HG02870 (cell line): ENCODE results near the gene FMN1.
"Not testable (repeated sequence)": the region's sequence is repeated elsewhere in the genome, so short reads cannot be mapped to it uniquely, and the experiment has no call there.

Source experiments
- ATAC-seq: cut with Tn5 transposase; IDR thresholded peaks from one replicate; pipeline ENCODE4 v1.9.1; 2021; ENCODE audit warnings: mild to moderate bottlenecking, moderate library complexity; ENCODE audit not compliant: unreplicated experiment

Gene FMN1

GRCh38 chr15:32983679-32984078 is 210.8 kb downstream of the FMN1 start:
- no peak for ATAC-seq

DNA sequence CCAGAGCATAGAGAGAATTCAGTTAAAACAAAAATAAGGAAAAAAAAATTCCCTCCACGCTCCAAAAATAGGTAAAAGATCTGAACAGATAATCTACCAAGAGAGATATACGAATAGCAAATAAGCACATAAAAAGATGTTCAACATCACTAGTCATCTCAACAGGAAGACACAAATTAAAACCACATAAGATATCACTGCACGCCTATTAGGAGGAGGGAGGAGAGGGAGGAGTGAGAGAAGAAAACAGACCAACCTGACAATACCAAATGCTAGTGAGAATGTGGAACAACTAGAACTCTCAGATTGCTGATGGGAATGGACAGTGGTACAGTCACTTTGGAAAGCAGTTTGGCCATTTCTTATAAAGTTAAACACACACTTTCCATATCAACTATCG is 212.5 kb downstream of the FMN1 start:
- ATAC-seq, result no peak

- no peak for ATAC-seq
These were observed 213.0 kb downstream of the FMN1 start for GRCh38 chr15:32981536-32981935.

- ATAC-seq, result no peak
These were observed 214.8 kb downstream of the FMN1 start for GRCh38 chr15:32979710-32980109.

DNA sequence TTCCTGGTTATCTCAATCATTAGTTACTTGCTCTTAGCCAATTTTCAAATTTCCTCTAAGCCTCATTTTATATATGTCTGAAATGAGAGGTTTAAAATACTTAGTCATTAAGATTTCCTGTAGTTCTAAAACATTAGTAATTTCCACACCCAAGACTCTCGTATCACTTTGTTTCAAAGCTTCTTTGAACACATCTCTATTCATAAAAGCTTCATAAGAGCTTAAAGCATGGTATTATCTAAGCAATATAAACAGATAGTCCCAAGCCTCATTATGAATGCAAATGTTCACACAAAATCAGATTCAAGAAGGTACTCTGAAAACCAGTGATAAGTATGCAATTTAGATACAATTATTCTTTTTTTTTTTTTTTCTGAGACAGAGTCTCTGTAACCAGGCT is 217.0 kb downstream of the FMN1 start:
- ATAC-seq, result no peak

DNA sequence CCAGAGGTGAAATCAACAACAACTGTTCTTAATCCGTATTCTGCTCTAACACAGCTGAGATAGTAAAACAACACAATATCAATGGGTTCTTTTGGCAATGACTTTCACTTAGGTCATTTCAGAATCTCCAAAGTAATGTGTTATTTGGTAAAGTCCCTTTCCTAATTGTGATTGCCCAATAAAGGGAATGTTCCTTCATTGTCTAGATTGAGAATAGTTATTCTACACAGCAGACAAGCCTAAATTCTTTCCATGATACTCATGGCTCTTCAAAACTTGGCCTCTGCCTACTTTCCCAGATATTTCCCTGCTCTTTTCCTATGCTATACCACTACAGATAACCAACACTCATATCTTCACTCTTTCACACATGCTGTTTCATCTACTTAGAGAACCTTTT is 219.8 kb downstream of the FMN1 start:
- no peak for ATAC-seq

GRCh38 chr15:32972686-32973085 is 221.8 kb downstream of the FMN1 start:
- ATAC-seq, result no peak

DNA sequence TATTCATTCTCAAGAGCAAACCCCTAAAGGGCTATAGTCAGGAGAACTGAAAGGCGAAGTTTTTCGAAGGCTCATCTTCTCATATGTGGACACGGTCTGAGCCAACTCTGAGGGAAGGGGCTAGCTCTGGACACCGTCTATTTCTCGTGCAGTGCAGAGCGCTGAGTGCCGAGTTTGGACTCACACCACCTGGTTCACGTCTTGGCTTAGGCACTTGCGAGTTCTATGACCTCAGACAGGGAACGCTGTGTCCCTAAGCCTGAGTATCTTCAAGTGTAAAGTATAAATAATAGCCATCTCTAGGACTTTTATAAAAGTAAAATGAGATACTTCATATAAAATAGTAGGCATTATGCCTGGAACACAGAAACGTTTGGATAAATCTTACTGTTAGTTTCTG is 223.7 kb downstream of the FMN1 start:
- no peak for ATAC-seq

DNA sequence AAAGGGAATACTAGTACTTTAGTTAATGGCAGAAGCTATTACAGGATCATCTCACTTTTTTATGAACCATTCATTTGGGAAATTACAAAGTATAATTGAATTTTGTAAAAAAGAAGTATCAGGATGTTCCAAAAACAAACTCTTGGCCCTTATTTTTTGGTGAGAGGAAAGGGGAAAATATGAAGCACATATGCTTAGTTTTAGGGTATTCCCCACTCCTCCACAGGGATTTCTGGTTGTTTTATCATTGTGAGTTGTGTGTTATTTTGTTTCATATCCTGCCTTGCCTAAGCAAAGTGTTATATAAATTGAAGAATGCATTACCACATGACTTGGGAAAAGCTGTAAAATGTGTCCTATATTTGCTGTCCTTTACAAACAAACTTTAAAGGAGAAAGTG is 227.0 kb downstream of the FMN1 start:
- ATAC-seq, result no peak

- no peak for ATAC-seq
These were observed 228.0 kb downstream of the FMN1 start for GRCh38 chr15:32966512-32966911.

DNA sequence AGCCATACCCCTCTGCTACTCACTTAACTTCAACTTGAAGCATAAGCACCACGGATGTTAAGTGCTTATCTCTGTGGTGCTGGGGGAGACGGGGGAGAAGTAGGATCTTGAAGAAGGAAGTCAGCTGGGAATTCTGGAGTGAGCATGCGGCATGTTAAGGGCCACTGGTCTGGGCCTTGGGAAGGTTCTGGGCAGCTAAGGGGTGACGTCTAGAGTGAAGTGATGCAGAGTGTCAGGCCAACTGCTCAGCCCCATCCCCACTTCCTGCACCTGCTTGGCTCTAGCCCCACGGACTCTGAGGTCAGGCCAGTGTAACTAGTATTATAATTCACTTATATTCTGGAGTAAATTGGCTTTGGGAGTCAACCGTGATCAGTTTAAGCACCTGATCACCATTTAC is 228.6 kb downstream of the FMN1 start:
- no peak for ATAC-seq

DNA sequence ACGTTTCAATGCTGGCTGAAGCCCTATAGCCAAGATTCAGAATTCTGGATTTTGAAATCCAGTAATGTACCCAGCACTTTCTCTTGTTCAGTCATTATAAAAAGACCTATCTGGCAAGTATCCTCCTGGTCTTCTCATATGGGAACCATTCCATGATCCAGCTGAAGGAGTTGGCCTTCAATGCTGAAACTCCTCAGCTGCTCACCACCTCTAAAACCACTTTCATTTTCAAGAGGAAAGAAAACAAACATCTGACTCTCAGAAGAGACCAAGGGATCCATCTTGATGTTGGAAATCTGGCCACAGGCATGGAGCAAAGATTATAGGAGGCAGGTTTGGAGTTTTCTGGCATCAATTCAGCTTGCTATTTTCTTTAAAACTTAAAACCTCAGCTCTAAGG is 235.4 kb downstream of the FMN1 start:
- ATAC-seq, result no peak

- no peak for ATAC-seq
These were observed 237.3 kb downstream of the FMN1 start for GRCh38 chr15:32957219-32957618.

DNA sequence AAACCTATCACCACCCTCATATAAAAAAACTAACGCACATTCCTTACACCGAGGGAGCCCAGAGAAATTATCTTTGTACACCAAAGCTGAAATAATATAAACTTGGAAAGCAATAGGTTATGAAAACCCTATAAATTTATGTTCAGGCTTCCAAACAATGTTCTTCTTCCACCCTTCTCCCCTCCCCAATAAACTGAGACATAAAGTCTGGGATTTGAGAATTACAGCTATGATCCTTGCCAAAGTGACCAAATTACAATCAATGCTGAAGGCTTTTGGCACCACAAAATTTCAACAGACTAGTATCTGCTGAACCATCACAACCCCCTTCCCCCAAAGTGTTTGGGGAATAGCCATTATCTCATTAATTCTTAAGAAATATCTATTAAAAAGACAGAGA is 237.8 kb downstream of the FMN1 start:
- no peak for ATAC-seq

DNA sequence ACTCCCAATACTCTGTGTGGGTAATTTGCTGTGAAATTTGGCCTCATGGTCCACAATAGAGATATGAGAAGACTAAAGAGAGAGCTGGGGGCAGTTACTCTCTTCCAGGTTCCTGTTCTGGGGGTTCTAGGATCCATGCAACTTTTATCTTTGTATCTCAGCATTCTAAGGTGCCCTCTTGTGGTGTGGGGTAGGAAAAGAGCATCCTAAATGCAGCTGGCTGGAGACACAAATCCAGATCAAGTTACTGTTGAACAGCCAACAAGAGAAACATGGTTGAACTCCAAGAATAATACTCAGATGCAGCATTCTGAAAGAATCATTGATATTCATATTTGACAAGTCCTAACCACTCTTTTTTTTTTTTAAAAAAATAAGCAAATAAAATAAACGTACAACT is 238.5 kb downstream of the FMN1 start:
- no peak for ATAC-seq

DNA sequence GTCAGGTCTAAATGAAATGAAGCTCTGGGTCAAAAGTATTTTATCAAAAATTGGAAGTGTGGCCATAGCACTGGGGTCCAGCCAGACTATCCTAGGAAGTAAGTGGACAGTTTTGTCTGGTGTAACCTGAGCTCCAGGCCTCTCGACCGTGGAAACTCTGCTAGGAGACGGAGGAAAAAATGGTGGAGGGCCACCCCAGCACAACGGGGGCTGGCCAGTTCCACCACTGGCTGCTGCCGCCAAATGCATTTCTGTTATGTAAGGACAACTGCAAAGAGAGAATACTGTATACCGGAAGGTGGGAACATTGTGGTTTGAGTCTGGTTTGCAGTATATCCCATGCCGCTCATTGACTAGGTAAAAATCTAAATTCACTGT is 241.0 kb downstream of the FMN1 start:
- no peak for ATAC-seq

GRCh38 chr15:32952901-32953532 is 241.5 kb downstream of the FMN1 start:
- ATAC-seq, result no peak

DNA sequence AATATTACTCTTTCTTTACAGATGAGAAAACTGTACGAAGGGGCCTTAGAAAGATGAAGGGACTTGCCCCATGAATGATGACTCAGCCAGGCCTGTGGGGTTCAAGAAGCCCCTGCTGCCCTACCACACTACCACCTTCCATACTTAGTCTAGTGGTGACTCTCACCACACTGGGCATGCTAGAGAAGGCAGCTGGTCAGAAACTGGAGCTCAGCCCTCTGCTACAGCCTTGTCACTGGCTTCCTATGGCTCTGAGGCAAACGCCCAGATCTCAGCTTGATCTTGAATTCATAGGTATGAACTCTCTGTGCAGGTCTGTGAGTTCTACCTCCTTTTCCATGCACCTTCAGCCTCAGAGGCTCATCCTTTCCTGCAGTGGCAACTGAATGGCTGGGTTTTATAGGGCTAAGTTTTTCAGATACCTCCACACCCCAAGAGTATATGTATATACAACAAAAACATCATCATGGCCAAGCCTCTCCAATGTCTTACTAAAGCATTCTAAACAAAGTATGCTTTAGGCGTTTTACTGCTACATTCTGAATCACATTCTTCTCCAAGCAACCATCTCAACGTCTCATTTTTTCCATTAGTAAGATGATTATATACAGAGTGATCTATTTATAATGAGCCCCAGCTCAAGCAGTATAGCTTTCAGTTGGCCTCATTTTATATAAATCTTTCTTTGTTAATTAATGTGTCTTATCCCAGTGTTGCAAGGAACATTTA is 242.6 kb downstream of the FMN1 start:
- no peak for ATAC-seq

GRCh38 chr15:32950051-32950450 is 244.5 kb downstream of the FMN1 start:
- not testable (repeated sequence) for ATAC-seq

GRCh38 chr15:32946210-32946609 is 248.3 kb downstream of the FMN1 start:
- no peak for ATAC-seq

GRCh38 chr15:32944431-32944830 is 250.1 kb downstream of the FMN1 start:
- ATAC-seq, result no peak

GRCh38 chr15:32943711-32944110 is 250.8 kb downstream of the FMN1 start:
- ATAC-seq, result no peak

GRCh38 chr15:32942401-32942841 is 252.1 kb downstream of the FMN1 start:
- ATAC-seq, result no peak
